ENCODE results near the gene LYRM4.
"Not testable (repeated sequence)": the region's sequence is repeated elsewhere in the genome, so short reads cannot be mapped to it uniquely, and the experiment has no call there.

The LYRM4 gene

DNA sequence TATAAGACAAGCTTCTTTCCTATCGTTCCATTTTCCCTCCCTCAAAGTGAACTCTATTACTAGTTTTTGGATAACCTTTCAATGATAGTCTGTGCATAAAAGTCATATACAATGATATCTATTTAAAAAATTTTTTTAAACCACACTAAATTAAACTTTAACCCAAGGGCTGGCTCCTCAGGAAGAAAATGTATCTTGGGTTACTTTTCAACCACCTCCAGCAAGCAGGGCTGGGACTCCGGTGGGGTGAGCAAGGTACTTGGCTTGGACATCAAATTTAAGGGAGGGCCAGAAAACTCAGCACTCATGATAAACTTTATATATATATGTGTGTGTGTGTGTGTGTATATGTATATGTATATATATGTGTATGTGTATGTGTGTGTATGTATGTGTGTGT lies 189.5 kb downstream of the LYRM4 start:
- DNase-seq, result no peak

DNA sequence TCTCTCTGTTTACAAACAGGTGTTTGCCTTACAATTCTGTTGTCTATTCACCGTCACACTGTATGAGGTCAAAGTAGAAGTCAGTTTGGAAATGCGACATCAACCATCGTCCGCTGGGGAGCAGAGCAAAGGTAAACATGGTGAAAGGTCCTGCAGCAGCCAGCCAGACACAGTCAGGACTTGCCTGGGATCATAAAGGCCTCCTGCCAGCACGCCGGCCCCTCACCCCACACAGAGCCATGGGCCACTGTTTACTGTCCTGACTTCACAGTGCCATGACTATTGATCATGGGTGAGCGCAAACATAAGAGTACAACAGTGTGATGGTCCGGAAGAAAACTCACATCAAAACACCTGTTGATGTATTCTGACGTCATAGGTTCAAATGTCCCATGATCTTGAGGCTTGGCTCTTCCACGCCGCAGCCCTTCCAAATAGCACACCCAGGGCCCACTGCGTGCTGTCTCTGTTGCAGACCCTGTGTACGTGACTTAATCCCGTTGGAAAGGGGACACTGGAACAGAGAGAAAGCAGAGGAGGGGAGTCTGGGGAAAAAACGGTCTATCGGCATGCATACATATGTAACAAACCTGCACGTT lies 192.5 kb downstream of the LYRM4 start:
- no peak for DNase-seq

DNA sequence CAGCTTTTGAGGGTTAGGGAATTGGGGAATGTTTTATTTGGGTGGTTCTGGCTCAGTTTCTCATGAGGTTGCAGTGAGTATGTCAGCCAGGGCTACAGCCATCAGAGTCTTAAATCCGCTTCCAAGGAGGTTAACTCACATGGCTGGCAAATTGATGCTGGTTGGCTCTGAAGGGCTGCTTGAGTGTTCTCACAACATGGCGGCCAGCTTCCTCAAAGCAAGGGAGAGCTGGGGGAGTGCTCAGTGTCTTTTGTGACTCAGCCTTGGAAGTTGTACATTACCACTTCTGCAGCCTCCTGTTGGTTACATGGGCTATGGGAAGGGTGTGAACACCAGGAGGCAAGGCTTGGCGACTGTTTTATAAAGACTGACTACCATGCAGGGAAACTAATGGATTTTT lies 193.4 kb downstream of the LYRM4 start:
- no peak for DNase-seq

DNA sequence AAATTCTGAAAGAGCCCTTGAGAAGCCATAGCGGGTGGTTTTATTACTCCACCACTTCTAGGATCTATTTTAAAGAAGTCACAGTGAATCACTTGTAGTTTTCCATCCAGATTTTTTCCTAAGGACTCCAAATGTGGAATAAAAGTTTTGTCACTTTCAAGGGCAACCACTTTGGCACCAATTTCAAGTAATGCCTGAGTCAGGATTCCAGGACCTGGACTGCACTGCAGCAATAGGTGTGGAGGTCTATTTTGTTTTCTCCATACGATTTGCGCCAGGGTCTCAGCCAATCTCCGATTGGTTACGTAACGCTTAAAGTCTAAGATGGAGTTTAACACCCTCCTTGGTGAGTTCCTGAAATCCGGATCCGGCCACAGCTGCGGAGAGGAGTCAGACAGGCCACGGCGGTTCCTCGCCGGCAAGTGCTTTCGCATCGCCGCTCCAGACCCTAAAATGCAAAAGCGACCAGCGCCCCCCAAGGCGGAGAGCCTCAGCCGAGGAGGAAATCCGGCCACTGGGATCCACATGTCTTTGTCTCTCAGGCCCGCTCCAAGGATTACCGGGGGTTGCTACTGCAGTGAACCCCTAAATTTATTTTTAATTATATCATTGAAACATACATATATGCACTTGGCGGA lies 194.2 kb downstream of the LYRM4 start:
- DNase-seq, result no peak

DNA sequence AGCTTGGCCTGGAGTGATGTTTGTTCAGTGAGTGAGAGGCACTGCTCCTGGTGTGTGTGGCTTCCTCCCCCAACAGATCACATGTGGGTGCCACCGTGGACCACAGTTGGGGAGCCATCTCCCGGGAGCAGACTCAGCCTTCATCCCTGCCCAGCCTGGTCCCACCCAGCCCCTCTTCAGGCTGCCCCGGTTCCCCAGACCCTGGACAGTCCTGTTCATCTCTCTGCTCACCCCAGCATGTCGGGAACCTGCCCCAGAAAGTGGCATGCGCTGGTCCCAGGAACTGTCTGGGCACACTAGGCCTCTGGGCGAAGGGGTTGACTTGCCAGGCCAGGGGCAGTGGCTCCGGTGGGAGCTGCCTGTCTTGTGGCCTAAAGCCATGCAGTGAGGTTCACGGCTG lies 197.1 kb downstream of the LYRM4 start:
- DNase-seq, result no peak

DNA sequence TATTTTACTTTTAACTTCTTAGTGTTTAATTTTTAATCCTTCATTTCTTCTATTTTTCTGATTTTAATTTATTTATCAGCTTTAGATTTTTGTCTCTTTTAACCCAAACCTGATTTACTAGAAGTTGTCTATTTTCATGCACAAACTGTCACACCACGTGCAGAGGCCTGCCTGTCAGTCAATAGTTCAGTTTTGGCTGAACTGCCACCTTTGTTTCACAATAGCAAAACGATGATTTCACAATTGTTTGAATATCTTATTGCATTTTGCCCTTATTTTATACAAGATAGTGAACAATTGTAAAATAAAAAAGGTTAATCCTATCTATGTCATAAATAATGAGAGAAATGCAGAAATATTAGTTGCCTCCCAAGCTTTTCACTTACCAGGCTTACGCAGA lies 199.6 kb downstream of the LYRM4 start:
- DNase-seq, result no peak

DNA sequence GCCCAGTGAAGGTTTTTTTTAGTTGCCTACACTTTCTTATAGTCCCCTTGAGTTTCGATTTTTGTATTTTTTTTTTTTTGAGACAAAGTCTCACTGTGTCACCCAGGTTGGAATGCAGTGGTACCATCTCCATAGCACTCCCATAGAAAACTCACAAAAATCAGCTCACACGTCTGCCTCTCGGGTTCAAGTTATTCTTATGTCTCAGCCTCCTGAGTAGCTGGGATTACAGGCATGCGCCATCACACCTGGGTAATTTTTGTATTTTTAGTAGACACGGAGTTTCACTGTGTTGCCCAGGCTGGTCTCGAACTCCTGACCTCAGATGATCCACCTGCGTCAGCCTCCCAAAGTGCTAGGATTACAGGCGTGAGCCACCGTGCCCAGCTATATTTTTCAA lies 200.3 kb downstream of the LYRM4 start:
- DNase-seq, result not testable (repeated sequence)

DNA sequence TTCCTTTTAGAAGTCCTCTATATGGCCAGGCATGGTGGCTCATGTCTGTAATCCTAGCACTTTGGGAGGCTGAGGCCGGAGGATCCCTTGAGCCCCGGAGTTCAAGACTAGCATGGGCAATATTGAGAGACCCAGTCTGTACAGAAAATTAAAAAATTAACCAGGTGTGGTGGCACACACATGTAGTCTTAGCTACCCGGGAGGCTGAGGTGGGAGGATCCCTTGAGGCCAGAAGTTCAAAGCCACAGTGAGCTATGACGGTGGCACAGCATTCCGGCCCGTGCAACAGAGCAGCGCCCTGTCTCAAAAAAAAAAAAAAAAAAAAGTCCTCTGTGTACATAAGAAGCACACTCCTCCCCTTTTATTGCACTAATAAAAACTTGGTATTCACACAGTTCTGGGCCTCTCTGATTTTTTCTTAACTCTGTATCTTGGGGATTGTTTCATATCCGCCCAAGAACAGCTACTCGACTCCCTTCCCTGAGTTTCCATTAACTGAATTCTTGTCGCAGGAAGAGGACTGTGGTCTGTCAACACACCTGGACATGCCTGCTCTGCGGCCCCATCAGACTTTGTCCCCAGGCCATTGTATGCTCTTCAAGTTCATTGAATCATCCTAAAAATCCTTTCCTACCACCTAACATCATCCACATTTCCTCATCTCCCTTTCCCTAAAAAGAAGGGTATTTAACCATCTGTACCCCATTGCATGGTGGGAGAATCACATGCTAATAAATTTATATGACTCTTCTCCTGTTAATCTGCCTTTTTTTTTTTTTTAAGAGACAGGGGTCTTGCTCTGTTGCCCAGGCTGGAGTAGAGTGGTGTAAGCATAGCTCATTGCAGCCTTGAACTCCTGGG lies 201.5 kb downstream of the LYRM4 start:
- no peak for DNase-seq

Measured in activated CD4-positive, CD25-positive, alpha-beta regulatory T cell (primary cell).